GM19240 (cell line): ENCODE results near the gene RHOT2.

Experiments used
- DNase-seq: peaks from one replicate; pipeline ENCODE4 v3.0.0; 2011; ENCODE audit warnings: low spot score; ENCODE audit not compliant: insufficient read length

RHOT2 gene

GRCh38 chr16:667780-668518 lies at the start of gene RHOT2:
TSS of gene RHOT2 (plus strand) at chr16:668132. CDS start at chr16:668200, 68 bp downstream.
- DNase-seq: peak; percentile 89

- DNase-seq: no peak
Measured at GRCh38 chr16:619476-620100, 48.3 kb upstream of the RHOT2 start.

GRCh38 chr16:620700-621525 lies 47.0 kb upstream of the RHOT2 start:
- DNase-seq: no peak

GRCh38 chr16:621526-622105 lies 46.3 kb upstream of the RHOT2 start:
- no peak for DNase-seq

- no peak for DNase-seq
Measured at GRCh38 chr16:622920-623280, 45.0 kb upstream of the RHOT2 start.

- DNase-seq: no peak
Measured at GRCh38 chr16:624526-625070, 43.3 kb upstream of the RHOT2 start.

GRCh38 chr16:625117-625976 lies 42.6 kb upstream of the RHOT2 start:
- no peak for DNase-seq

GRCh38 chr16:625977-626765 lies 41.8 kb upstream of the RHOT2 start:
- DNase-seq: no peak

GRCh38 chr16:626787-627453 lies 41.0 kb upstream of the RHOT2 start:
- DNase-seq: no peak

GRCh38 chr16:627454-628239 lies 40.3 kb upstream of the RHOT2 start:
- no peak for DNase-seq

GRCh38 chr16:628321-629061 lies 39.4 kb upstream of the RHOT2 start:
- DNase-seq: no peak

- no peak for DNase-seq
Measured at GRCh38 chr16:629185-629832, 38.6 kb upstream of the RHOT2 start.

GRCh38 chr16:629833-630248 lies 38.1 kb upstream of the RHOT2 start:
- no peak for DNase-seq

- no peak for DNase-seq
Measured at GRCh38 chr16:630249-630814, 37.6 kb upstream of the RHOT2 start.

- DNase-seq: no peak
Measured at GRCh38 chr16:630815-631405, 37.0 kb upstream of the RHOT2 start, which contains the start of gene WFIKKN1. TSS of gene WFIKKN1 (plus strand) at chr16:630985. CDS start at chr16:631254, 269 bp downstream.

- no peak for DNase-seq
Measured at GRCh38 chr16:631808-632358, 36.0 kb upstream of the RHOT2 start.
